Measurements from ENCODE around the gene ENAH.

ENAH gene

GRCh38 chr1:225692517-225692879 is 39.6 kb upstream of the ENAH start:
- no peaks in the 10 kb centered on the region for H3K79me2 ChIP-seq (ENCODE audit: insufficient read depth, low read depth)
- no peaks in the 10 kb centered on the region for H3K36me3 ChIP-seq (ENCODE audit: insufficient read depth)
- no peak overlapping the region for H3K4me3 ChIP-seq (IDR thresholded peaks at IDR 0.05; ENCODE audit: insufficient read depth, low read depth, low read length)
- no peak overlapping the region for H3K4me2 ChIP-seq
- no peaks in the 10 kb centered on the region for H3K4me1 ChIP-seq (ENCODE audit: low read depth, poor library complexity, severe bottlenecking)
- no peaks in the 10 kb centered on the region for H3K27me3 ChIP-seq (ENCODE audit: insufficient read depth, low read depth)
- no peaks in the 10 kb centered on the region for H4K20me1 ChIP-seq (ENCODE audit: insufficient read depth)
- no peak overlapping the region for H3K9ac ChIP-seq
- no peak for TF ChIP-seq CTCF (conservative IDR thresholded peaks at IDR 0.05; ENCODE audit: low read depth, low read length)
- no peak overlapping the region for H2AFZ ChIP-seq (ENCODE audit: low read depth)
- no peak overlapping the region for H3K27ac ChIP-seq

- Histone ChIP-seq H3K27me3 (ENCODE audit: insufficient read depth, low read depth) (no peaks in the 10 kb centered on the region), H3K36me3 (ENCODE audit: insufficient read depth) (no peaks in the 10 kb centered on the region), H3K4me1 (ENCODE audit: low read depth, poor library complexity, severe bottlenecking) (no peaks in the 10 kb centered on the region), H3K4me3 (IDR thresholded peaks at IDR 0.05; ENCODE audit: insufficient read depth, low read depth, low read length) (no peak overlapping the region), H3K27ac (no peak overlapping the region), H2AFZ (ENCODE audit: low read depth) (no peak overlapping the region), H3K4me2 (no peak overlapping the region), H3K79me2 (ENCODE audit: insufficient read depth, low read depth) (no peaks in the 10 kb centered on the region), H3K9ac (no peak overlapping the region), H4K20me1 (ENCODE audit: insufficient read depth) (no peaks in the 10 kb centered on the region)
- TF ChIP-seq CTCF (conservative IDR thresholded peaks at IDR 0.05; ENCODE audit: low read depth, low read length) = no peak
Observed at GRCh38 chr1:225691861-225692516, 39.1 kb upstream of the ENAH start.

GRCh38 chr1:225691377-225691776 is 38.5 kb upstream of the ENAH start:
- no peaks in the 10 kb centered on the region for H3K4me1 ChIP-seq (ENCODE audit: low read depth, poor library complexity, severe bottlenecking)
- no peaks in the 10 kb centered on the region for H4K20me1 ChIP-seq (ENCODE audit: insufficient read depth)
- no peaks in the 10 kb centered on the region for H3K79me2 ChIP-seq (ENCODE audit: insufficient read depth, low read depth)
- no peak overlapping the region for H2AFZ ChIP-seq (ENCODE audit: low read depth)
- no peak overlapping the region for H3K27ac ChIP-seq
- H3K4me3 ChIP-seq (IDR thresholded peaks at IDR 0.05; ENCODE audit: insufficient read depth, low read depth, low read length) = no peak overlapping the region
- no peaks in the 10 kb centered on the region for H3K27me3 ChIP-seq (ENCODE audit: insufficient read depth, low read depth)
- no peak overlapping the region for H3K9ac ChIP-seq
- H3K36me3 ChIP-seq (ENCODE audit: insufficient read depth) = no peaks in the 10 kb centered on the region
- no peak for TF ChIP-seq CTCF (conservative IDR thresholded peaks at IDR 0.05; ENCODE audit: low read depth, low read length)
- H3K4me2 ChIP-seq = no peak overlapping the region

GRCh38 chr1:225689882-225690459 is 37.0 kb upstream of the ENAH start:
- Histone ChIP-seq H3K27ac (no peak overlapping the region), H3K9ac (no peak overlapping the region), H3K36me3 (ENCODE audit: insufficient read depth) (no peaks in the 10 kb centered on the region), H3K4me2 (no peak overlapping the region), H3K4me3 (IDR thresholded peaks at IDR 0.05; ENCODE audit: insufficient read depth, low read depth, low read length) (no peak overlapping the region), H2AFZ (ENCODE audit: low read depth) (no peak overlapping the region), H3K79me2 (ENCODE audit: insufficient read depth, low read depth) (no peaks in the 10 kb centered on the region), H4K20me1 (ENCODE audit: insufficient read depth) (no peaks in the 10 kb centered on the region), H3K27me3 (ENCODE audit: insufficient read depth, low read depth) (no peaks in the 10 kb centered on the region), H3K4me1 (ENCODE audit: low read depth, poor library complexity, severe bottlenecking) (no peaks in the 10 kb centered on the region)
- TF ChIP-seq CTCF (conservative IDR thresholded peaks at IDR 0.05; ENCODE audit: low read depth, low read length) = no peak

All from KMS-11 (cell line).